ENCODE data around the gene ZNF346.
A peak's percentile ranks its signal among the peaks of the same experiment; 100 is the strongest.

Gene ZNF346

GRCh38 chr5:177095088-177095669 is 72.7 kb downstream of the ZNF346 start:
- no peak for DNase-seq

GRCh38 chr5:177096162-177097015 is 73.9 kb downstream of the ZNF346 start:
- no peak for DNase-seq

DNA sequence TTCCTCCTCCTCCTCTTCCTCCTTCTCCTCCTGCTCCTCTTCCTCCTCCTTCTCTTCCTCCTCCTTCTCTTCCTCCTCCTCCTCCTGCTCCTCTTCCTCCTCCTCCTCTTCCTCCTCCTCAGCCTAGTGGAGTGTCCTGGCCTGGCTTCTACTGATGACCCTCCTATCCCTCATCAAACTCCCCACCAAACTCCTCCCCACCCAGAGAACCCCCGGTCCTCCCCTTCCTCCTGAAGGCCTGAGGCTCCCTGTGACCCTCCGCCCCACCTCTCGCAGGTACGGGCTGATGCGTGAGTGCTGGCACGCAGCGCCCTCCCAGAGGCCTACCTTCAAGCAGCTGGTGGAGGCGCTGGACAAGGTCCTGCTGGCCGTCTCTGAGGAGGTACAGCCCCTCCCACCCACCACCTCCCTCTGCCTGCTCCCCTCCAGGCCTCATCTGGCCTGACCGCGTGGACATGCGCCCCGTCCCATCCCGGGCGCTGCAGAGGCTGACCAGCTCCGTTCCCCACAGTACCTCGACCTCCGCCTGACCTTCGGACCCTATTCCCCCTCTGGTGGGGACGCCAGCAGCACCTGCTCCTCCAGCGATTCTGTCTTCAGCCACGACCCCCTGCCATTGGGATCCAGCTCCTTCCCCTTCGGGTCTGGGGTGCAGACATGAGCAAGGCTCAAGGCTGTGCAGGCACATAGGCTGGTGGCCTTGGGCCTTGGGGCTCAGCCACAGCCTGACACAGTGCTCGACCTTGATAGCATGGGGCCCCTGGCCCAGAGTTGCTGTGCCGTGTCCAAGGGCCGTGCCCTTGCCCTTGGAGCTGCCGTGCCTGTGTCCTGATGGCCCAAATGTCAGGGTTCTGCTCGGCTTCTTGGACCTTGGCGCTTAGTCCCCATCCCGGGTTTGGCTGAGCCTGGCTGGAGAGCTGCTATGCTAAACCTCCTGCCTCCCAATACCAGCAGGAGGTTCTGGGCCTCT is 74.8 kb downstream of the ZNF346 start:
- DNase-seq, result no peak

DNA sequence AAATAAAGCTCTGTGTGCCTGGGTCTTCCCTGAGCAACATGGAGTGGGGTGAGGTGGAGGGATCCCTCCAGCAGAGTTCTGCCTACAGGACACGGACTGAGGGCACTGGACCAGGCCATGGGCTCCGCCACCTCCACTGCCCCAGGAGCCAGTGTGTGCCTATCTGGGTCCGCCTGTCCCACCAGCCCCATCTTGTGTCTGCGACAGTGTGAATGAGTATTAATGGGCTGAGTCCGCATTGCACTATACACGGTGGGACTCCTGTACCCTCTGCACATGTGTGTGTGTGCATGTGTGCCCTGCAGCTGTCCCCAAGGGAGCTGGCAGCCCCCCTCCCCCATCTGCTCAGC is 75.6 kb downstream of the ZNF346 start:
- no peak for DNase-seq

GRCh38 chr5:177098470-177099141 is 76.1 kb downstream of the ZNF346 start:
- DNase-seq, result peak; percentile 20

GRCh38 chr5:177099422-177100093 is 77.1 kb downstream of the ZNF346 start:
- peak; percentile 66 for DNase-seq

DNA sequence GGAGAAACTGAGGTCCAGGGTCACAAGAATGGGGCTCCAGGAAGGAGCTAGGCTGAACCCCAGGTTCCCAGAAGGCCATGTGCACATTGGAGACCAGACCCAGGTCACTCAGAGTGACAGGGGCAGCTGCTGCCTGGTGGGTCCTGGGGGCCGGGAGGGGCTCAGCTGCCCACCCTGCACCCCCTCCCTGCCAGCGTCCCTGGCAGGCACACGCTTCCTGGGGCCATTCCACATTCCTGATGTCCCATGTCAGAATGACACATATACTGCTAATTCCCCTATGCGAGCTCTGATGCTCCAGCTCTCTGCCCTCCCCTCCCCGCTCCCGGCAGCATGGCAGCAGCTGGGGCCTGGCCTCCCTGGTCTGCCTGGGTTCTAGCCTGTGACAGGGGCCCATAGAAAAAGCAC is 78.2 kb downstream of the ZNF346 start:
- no peak for DNase-seq

DNA sequence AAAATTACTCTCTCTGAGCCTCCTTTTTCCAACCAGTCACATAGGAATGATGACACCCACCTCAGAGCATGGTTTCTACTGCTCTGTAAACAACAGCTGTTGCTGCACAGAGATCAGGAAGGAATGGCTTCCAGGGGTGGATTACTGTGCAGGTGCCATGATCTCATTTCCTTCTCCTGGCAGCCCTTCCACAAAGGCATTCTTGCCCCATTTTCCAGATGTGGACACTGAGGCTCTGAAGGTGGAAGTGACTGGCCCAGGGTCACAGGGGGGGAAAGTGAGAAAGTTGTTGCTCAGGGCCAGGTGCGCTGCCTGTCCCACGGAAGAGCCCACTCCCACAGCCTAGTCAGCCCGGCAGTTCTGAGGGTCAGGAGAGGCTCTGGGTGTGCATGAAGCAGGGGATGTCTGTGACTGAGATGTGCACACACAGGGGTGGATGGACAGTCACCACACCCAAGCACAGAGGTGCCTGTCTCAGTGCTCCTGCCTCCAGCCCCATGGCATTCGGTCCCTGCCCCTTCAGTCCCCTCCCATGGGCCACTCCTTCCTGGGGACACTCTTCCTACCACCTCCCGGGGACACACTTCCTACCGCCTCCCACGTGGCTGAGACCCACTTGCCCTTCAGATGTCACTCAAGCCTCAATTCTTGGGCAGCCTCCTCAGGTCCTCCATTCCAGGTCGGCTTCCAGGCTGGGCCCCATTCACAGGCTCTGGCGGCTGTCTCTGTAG is 81.2 kb downstream of the ZNF346 start:
- no peak for DNase-seq

- DNase-seq, result no peak
Measured at GRCh38 chr5:177105691-177106476, 83.4 kb downstream of the ZNF346 start.

GRCh38 chr5:177107159-177107558 is 84.7 kb downstream of the ZNF346 start:
- DNase-seq, result no peak

- DNase-seq, result no peak
Measured at GRCh38 chr5:177109810-177110209, 87.3 kb downstream of the ZNF346 start.

- peak; percentile 48 for DNase-seq
Measured at GRCh38 chr5:177111720-177112394, 89.4 kb downstream of the ZNF346 start.

DNA sequence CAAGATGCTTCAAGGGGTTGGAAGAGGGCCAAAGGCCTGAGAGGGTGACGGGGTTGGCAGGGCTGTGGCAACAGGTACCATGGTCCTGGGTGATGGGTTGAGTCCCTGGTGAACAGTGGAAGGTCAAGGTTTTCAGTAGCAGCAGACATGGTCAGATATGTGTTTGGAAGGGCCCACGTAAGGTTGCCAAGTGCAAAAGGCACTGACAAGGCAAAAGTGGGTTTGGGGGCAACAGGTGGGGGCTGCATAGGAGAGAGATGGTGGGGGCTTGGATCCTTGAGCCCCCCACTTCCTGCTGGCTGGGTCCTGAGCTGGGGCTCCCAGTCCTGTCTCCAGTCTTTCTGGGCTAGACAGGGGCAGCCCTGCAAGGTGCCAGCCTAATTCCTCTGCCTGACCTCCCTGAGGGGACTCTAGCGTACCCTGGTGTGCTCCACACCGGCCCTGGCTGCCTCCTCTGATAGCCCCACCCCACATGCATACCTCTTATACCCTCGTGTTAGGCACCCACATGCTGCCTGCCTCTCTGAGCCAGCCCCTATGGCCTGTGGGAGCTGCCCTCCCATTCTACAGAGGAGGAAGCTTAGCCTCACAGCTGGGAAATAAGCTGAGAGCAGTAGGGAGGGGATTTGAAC is 90.2 kb downstream of the ZNF346 start:
- no peak for DNase-seq

DNA sequence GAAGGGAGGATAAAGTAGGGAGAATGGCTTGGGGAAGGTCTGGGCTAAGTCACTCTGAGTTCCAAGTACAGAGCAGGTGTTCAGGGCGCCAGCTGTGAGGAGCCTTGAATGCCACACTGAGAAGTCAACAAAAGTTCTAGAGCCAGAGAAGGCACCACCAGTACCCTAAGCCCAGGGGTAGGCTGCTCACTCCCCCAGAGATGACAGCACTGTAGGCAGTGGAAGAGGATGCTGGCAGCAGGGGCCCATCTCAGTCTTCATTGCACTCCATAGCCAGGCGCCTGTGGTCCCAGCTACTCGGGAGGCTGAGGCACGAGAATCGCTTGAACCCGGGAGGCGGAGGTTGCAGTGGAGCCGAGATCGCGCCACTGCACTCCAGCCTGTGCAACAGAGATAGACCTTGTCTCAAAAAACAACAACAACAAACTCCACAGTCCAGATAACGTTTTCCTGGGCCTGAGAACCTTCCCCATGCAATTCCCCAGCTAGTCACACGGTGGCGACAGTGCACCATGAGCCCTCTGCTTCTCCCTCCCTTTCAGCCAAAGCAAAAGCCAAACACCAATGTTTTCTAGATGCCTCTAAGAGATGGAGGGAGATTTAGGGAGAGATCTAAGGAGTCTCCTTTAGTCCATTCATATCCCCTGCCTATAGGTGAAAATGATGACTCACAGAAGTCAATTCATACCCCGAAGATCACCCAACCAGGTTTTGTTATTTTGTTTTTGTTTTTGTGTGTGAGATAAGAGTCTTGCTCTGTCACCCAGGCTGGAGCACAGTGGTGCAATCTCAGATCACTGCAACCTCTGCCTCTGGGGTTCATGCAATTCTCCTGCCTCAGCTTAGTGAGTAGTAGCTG is 91.3 kb downstream of the ZNF346 start:
- peak; percentile 52 for DNase-seq

GRCh38 chr5:177116631-177117373 is 94.3 kb downstream of the ZNF346 start:
- DNase-seq, result no peak

GRCh38 chr5:177117441-177118045 is 95.0 kb downstream of the ZNF346 start:
- no peak for DNase-seq

- no peak for DNase-seq
Measured at GRCh38 chr5:177122566-177122965, 100.1 kb downstream of the ZNF346 start.

Data from COR-L47 (cell line).